Measurements from ENCODE around the gene CFAP43. TPM values are rescaled to one million over a fixed set of nuclear protein-coding genes. Genes with fewer than 3 reads are reported as not detected.

Gene CFAP43
- total and polyA plus RNA-seq, 2 of the 8 experiments (the other 6 are each of a cell fraction or from before 2014, with no cell fraction given), result 0.11 to 0.27 TPM

GRCh38 chr10:104246976-104247375, 14.8 kb upstream of the CFAP43 start:
- no peak overlapping the region for H2BK20ac ChIP-seq (ENCODE audit: low read length)
- no peaks in the 10 kb centered on the region for H3K36me3 ChIP-seq (ENCODE audit: control insufficient read depth in 2 of 4, insufficient read depth in 4 of 4, low read length in 3 of 4)
- no peak overlapping the region for H2BK5ac ChIP-seq (ENCODE audit: low read depth, low read length)
- WGBS, 2 experiments (ENCODE audit: extremely low coverage in 1 of 2, insufficient coverage in 1 of 2, insufficient read length in 1 of 2, insufficient replicate concordance in 2 of 2, low coverage in 1 of 2, low lambda C conversion rate in 2 of 2, missing lambda C conversion rate in 1 of 2), result 79% methylated on average over 2 of the region's 2 CpGs; no CpG with 5 or more reads in 1 of the 2 experiments
- H3K4me2 ChIP-seq (ENCODE audit: insufficient read depth in 1 of 2, low read depth in 2 of 2, low read length in 2 of 2), result no peak overlapping the region
- H3K79me1 ChIP-seq (ENCODE audit: low read depth, low read length), result no peaks in the 10 kb centered on the region
- H3K14ac ChIP-seq (ENCODE audit: insufficient read length), result no peak overlapping the region
- DNase-seq (ENCODE audit: low read depth in 1 of 2, low spot score in 2 of 2), result no peak
- H2BK15ac ChIP-seq (ENCODE audit: low read length), result no peak overlapping the region
- H3K9ac ChIP-seq (replicated peaks in 1 of 4; ENCODE audit: extremely low read depth in 1 of 4, low read depth in 3 of 4, low read length in 3 of 4), result no peak overlapping the region
- no peak overlapping the region for H3K56ac ChIP-seq (replicated peaks; ENCODE audit: insufficient read length, low read depth, low read length)
- H3K9me3 ChIP-seq (ENCODE audit: insufficient read depth in 2 of 2, low read depth in 1 of 2, low read length in 1 of 2), result 0 out of 4 replicates have a peak, but pooled peaks cover 0 to 5% of the 10 kb centered on the region in 2 experiments
- H2AFZ ChIP-seq (ENCODE audit: low read length), result no peak overlapping the region
- no peaks in the 10 kb centered on the region; a peak in 2 of 7 replicates for H3K27me3 ChIP-seq (replicated peaks in 1 of 4; ENCODE audit: control insufficient read depth in 3 of 4, extremely low read depth in 1 of 4, insufficient read depth in 3 of 4, low read length in 3 of 4)
- POLR2A ChIA-PET (ENCODE audit: partially characterized antibody), result no interaction called here
- no peak overlapping the region for H3K4me3 ChIP-seq (ENCODE audit: extremely low read depth in 1 of 4, insufficient read depth in 2 of 4, low read depth in 3 of 4, low read length in 4 of 4)
- no peak overlapping the region for H4K5ac ChIP-seq (ENCODE audit: insufficient read length, low read depth, low read length)
- H3K23me2 ChIP-seq (ENCODE audit: low read depth, low read length), result no peaks in the 10 kb centered on the region
- no peak overlapping the region for H4K91ac ChIP-seq (replicated peaks; ENCODE audit: insufficient read length, low read length)
- H3K4me1 ChIP-seq (replicated peaks in 1 of 4; ENCODE audit: control insufficient read depth in 3 of 4, insufficient read depth in 4 of 4, low read length in 3 of 4), result peaks cover 0 to 3% (median 1%) of the 10 kb centered on the region in 4 experiments; a peak in 1 of 7 replicates
- FAIRE-seq, result no peak
- H3K23ac ChIP-seq (ENCODE audit: insufficient read length), result no peak overlapping the region
- H2AK5ac ChIP-seq (ENCODE audit: low read depth, low read length), result no peak overlapping the region
- no peak for TF ChIP-seq TBP (IDR thresholded peaks at IDR 0.05; ENCODE audit: low read depth, low read length)
- H3K18ac ChIP-seq (ENCODE audit: extremely low read depth, low read length), result no peak overlapping the region
- CTCF ChIA-PET (ENCODE audit: partially characterized antibody), result no interaction called here
- H3K79me2 ChIP-seq (ENCODE audit: control insufficient read depth in 1 of 2, insufficient read depth in 2 of 2, low read length in 2 of 2), result no peaks in the 10 kb centered on the region
- H3K27ac ChIP-seq (ENCODE audit: low read depth, low read length), result no peak overlapping the region
- no peak overlapping the region for H4K8ac ChIP-seq (ENCODE audit: extremely low read depth, insufficient read depth, low read length)
- no peak overlapping the region for H2BK12ac ChIP-seq (ENCODE audit: low read depth, low read length)
- no peak overlapping the region for H3K4ac ChIP-seq (replicated peaks; ENCODE audit: insufficient read length, low read depth, low read length)
- no peak overlapping the region for H2BK120ac ChIP-seq (replicated peaks; ENCODE audit: low read depth, low read length)
- no peaks in the 10 kb centered on the region for H4K20me1 ChIP-seq (replicated peaks in 1 of 2; ENCODE audit: control insufficient read depth in 1 of 2, insufficient read depth in 2 of 2, low read length in 2 of 2)

All from H1 (cell line).